HG03354 (cell line): Measurements from ENCODE around the gene RRAD.
"Not testable (repeated sequence)": the region's sequence is repeated elsewhere in the genome, so short reads cannot be mapped to it uniquely, and the experiment has no call there.

Source experiments
- ATAC-seq: cut with Tn5 transposase; IDR thresholded peaks from one replicate; pipeline ENCODE4 v1.9.1; 2021; ENCODE audit warnings: mild to moderate bottlenecking; ENCODE audit not compliant: unreplicated experiment, poor library complexity, severe bottlenecking

Gene RRAD

DNA sequence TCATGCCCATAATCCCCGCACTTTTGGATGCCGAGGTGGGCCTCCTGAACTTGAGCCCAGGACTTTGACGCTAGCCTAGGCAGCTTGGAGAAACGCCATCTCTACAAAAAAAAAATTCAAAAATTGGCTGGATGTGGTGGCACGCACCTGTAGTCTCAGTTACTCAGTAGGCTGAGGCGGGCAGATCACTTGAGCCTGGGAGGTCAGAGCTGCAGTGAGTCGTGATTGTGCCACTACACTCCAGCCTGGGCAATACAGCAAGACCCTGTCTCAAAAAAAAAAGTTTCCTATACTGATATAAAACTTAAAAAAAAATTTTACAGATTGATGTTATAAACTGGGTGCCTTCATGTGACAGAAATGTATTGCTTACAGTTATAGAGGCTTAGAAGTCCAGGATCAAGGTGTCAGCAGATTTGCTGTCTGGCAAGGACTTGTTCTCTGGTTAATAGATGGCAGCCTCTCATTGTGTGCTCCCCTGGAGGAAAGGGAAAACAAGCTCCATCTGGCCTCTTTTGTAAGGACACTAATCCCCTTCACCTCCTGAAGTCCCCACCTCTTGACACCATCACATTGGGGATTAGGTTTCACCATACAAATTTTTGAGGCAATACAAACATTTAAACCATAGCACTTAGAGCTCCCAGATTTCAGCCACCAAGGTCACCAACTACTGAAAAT lies 27.2 kb upstream of the RRAD start:
- no peak for ATAC-seq

DNA sequence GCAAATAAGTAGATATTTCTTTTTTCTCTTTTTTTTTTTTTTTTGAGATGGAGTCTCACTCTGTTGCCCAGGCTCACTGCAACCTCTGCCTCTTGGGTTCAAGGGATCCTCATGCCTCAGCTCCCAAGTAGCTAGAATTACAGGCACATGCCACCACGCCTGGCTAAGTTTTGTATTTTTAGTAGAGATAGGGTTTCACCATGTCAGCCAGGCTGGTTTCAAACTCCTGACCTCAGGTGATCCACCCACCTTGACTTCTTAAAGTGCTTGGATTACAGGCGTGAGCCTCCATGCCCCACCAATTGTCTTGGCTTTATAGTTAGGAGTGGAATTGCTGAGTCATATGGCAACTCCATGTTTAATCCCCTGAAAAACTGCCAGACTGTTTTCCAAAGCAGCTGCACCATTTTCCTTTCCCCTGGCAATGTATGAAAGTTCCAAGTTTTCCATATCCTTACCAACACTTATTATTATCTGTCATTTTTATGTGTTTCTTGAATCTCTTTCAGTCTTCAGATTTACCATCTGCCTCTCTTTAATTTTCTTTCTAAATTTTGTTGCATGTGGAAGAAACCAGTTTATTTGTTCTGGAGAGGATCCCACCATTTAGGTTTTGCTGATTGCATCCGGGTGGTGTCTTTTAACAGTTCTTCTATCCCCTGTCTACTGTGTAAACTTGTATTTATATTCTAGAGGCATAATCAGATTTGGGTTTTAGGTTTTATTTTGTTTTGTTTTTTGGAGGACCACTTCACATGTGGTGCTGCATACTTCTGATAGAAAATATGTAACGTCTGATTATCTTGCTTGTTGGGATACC lies 25.8 kb upstream of the RRAD start:
- no peak for ATAC-seq

DNA sequence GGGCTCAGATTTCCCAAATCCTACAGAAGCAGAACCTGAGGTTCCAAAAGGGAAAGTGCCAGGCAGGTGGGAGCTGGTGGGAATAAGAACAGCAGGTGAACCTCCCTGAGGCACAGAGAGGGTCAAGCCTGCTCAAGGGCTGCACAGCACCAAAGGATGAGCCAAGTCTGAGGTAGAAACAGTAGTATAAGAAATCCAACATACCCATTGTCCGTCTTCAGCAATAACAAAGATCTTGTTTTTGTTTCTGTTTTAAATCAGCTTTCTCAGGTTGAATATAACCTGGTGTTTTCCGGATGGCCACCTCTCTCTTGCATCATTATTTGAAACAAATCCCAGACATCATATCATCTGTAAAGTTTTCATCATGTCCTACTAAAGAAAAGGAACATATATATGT lies 25.1 kb upstream of the RRAD start:
- no peak for ATAC-seq

GRCh38 chr16:66949472-66949871 lies 24.1 kb upstream of the RRAD start:
- ATAC-seq = no peak

- no peak for ATAC-seq
These were observed 23.5 kb upstream of the RRAD start for GRCh38 chr16:66948837-66949225.

GRCh38 chr16:66948134-66948836 lies 22.9 kb upstream of the RRAD start:
- no peak for ATAC-seq

DNA sequence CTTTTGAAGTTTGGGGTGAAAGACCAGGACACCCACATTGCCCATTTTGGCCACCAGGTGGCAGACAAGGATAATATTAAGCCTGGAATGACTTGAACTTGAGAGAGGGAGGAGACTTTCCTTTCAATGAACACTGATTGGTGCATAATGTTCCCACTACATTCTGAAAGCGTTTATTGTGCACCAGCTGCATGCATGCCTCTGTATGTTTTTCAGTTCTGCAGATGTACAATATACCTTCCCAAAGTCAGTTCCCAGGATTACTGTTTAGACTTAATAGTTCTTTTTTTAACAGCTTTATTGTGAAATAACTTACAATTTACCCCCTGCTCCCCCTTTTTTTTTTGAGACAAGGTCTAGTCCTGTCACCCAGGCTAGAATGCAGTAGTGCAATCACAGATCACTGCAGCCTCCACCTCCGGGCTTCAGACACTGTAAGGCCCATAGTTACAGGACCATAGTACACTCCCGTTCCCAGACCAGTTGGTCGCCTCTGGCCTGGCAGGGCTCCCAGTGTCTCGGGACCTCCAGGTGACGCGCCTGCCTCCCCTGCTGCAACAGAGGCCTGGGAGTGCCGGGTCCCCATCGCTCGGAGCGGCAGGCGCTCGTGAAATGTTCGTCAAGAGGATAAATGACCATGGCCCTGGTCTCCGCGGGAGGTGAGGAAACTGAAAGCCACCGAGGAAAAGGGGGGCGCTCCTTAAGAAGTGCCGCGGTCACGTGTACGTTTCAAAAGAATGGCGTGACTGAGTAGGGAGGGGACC lies 22.1 kb upstream of the RRAD start:
- peak; percentile 81 for ATAC-seq

- ATAC-seq = no peak
These were observed 21.6 kb upstream of the RRAD start for GRCh38 chr16:66946974-66947301.

GRCh38 chr16:66946541-66946940 lies 21.2 kb upstream of the RRAD start:
- ATAC-seq = no peak

GRCh38 chr16:66945939-66946338 lies 20.6 kb upstream of the RRAD start:
- no peak for ATAC-seq

GRCh38 chr16:66944971-66945370 lies 19.6 kb upstream of the RRAD start:
- ATAC-seq = not testable (repeated sequence)

DNA sequence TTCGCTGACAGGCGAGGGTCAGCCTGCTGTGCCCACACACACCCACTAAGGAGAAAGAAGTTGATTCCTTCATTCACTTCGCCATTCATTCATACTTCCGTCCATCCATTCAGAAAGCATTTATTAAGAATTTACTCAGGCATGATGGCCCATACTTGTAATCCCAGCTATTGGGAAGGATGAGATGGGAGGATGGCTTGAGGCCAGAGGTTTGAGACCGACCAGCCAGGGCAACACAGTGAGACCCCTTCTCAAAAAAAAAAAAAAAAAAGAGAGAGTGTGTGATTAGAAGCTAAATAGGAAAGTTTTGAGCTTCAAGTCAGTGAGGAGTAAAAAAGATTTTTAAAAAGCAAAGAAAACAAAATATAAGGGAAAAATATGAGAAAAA lies 18.7 kb upstream of the RRAD start:
- ATAC-seq = no peak

DNA sequence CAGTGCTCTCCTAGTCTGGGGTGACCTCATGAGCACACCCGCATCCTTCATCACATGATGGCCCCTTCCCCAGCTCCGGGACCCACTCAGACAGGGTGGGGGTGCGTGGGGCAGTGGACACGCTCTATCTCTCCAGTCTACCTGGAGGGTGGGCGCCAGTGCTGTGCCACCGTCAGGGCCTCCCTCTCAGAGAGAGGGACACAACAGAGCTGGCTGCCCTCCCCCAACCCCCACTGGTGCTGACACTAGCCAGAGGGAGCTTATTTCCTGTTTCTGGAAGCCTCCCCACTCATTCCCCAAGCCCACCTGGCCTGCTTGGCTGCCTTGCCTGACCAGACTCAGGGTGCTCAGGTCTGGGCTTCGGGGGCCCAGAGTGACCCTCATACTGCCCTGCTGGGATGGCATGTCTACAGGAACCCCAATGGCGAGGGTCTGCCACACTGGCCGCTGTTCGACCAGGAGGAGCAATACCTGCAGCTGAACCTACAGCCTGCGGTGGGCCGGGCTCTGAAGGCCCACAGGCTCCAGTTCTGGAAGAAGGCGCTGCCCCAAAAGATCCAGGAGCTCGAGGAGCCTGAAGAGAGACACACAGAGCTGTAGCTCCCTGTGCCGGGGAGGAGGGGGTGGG lies 18.2 kb upstream of the RRAD start:
- ATAC-seq = no peak

GRCh38 chr16:66942981-66943380 lies 17.6 kb upstream of the RRAD start:
- ATAC-seq = no peak

GRCh38 chr16:66940236-66940635 lies 14.9 kb upstream of the RRAD start:
- no peak for ATAC-seq

- no peak for ATAC-seq
These were observed 14.0 kb upstream of the RRAD start for GRCh38 chr16:66939366-66939765.

DNA sequence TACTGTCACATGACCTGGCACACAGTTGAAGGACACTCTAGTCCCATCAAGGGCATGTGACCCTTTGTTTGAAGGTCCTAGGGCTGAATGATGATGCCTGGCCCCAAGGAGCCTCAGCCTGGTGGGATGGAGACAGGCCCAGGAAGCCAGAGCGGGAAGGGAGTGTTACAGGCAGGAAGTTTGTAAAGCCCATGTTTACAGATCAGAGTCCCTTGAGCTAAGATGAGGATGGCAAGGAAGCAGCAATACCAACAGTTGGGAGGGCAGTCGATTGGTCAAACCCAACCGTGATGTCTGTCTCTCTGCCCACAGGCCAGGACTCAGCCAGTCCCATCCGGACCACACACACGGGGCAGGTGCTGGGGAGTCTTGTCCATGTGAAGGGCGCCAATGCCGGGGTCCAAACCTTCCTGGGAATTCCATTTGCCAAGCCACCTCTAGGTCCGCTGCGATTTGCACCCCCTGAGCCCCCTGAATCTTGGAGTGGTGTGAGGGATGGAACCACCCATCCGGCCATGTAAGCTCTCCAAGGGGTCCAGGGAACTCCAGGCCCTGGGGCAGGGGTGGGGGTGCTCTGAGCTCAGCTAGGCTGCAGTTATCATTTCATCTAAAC lies 12.5 kb upstream of the RRAD start:
- no peak for ATAC-seq

- ATAC-seq = no peak
These were observed 11.7 kb upstream of the RRAD start for GRCh38 chr16:66936889-66937554.

DNA sequence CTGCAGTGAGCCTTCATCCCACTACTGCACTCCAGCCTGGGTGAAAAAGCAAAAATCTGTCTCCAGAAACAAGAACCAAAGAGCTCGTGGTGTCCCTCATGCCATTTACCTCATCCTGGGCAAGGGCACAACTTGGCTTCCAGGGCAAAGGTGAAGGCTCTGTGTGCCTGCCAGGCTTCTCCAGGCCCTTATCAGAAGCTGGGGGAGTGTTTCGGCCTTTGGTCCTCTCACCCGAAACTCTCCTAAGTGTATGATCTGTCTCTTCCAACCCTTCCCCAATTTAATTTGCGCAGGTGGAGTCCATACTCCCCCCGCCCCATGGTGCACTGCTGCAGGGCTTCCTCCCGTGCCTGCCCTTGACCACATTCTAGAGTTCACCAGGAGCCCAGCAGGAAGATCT lies 11.1 kb upstream of the RRAD start:
- ATAC-seq = no peak
